GM19395 (cell line): ENCODE measurements around the gene LMBRD1.
"Not testable (repeated sequence)": the region's sequence is repeated elsewhere in the genome, so short reads cannot be mapped to it uniquely, and the experiment has no call there.

ENCODE experiments used
- ATAC-seq: cut with Tn5 transposase; IDR thresholded peaks from one replicate; pipeline ENCODE4 v1.9.1; 2021; ENCODE audit warnings: mild to moderate bottlenecking, moderate library complexity; ENCODE audit not compliant: unreplicated experiment

LMBRD1 gene

DNA sequence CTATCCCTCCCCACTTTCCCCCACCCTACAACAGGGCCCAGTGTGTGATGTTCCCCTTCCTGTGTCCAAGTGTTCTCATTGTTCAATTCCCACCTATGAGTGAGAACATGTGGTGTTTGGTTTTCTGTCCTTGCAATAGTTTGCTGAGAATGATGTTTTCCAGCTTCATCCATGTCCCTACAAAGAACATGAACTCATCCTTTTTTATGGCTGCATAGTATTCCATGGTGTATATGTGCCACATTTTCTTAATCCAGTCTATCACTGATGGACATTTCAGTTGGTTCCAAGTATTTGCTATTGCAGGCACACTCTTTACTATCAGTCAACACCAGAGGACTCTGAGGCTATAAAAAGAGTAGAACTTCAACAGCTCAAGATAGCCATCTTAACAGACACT, 2.0 kb upstream of the LMBRD1 start:
- ATAC-seq, result not testable (repeated sequence)

DNA sequence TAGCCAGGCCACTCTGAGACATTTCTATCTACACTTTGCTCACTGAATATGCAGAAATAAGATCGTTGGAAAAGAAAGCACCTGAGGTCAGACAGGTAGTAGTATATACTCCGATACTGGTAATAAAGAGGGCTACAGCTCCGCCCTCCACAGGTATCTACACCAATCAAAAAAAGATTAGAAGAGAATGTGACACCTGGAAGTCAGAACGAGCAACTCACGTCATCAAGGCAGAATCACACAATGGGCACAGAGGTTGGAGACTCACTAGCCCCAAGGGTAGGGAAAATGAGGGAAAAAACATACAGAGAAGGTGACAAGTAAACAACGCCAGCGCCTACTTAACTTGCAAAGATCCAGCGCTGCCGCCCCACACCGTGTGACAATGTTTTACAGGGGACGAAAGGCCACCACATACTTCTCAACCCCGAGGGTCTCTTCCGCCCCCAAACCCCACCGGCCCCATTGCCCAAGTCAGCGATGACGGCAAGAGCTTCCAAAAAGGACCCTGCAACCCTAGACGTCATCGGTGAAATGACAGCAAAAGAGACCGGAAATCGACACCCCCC, 653 bp downstream of the LMBRD1 start:
- peak; percentile 41 for ATAC-seq

DNA sequence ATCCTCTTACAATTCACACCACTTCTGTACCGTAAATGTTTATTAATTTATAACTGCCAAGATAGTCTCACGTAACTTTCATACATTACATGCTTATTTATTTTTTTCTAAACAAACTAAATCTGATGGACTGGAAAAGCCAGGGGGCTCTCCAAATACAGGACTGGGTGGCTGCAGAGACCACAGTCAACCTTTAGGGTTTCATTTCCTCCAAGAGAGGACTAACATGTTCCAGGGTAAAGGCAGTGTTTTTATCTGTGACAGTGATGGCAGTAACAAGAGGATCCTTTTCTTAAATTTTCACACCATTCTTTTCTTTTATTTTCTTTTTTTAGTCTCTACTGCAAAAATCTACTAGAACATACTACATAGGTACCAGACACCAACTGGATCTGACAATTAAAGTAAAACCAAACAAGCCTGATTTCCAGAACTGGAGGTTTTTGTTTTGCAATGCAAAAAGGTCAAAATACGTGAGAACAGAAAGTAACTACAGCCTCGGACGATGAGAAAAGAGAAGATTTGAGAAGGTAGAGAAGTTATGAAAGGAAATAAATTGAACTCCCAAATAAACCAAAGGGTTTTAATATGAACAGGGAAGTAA, 1.2 kb downstream of the LMBRD1 start:
- peak; percentile 45 for ATAC-seq

DNA sequence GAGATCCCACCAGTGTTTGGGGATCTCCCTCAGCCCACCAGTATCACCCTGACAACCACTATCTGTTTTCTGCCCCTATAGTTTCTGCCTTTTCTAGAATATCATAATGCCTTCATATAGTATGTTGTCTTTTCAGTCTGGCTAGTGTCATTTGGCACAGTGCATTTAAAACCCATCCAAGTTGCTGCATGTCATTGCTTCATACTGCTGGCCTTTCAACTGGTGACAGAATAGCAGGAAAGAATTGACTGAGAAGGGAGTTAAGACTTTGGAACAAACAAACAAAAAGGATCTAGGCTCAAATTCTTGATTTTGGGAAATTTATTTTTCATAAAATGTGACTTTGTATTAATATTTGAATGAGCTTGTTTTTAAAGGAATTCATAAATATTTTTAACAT, 4.5 kb downstream of the LMBRD1 start:
- no peak for ATAC-seq

DNA sequence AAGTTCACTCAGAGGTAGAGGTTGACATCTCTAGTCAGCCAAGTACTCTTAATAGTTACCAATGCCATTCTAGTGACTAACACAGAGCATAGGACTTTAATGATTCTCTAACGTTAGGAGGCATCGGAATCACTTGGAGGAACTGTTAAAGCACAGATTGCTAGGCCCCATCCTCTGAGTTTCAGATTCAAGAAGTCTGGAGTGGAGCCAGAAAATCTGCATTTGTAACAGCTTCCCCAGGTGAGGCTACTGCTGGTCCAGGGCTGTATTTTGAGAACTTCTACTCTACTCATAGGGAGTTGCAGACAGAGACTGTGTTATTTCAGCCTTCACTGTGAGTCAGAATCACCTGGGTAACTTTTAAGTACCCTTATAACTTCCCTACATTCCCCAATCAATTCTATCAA, 5.7 kb downstream of the LMBRD1 start:
- peak; percentile 52 for ATAC-seq

DNA sequence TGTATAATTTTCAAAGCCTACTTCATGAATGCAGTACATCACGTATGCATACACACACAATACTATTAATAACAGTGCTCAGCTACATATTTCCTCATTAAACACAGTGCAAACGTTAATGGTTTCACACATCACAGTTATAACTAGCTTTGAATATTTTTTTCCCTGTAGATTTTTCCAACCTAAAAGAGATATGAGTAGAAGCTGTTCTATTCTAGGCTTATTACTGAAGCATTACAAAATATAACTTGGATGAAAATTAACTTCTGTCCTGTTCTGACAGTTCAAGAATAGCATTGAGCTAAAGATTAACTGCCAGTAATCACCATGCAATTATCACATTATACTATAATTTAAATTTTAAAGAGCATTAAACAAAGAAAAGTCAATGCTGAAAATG, 6.2 kb downstream of the LMBRD1 start:
- ATAC-seq, result peak; percentile 18

DNA sequence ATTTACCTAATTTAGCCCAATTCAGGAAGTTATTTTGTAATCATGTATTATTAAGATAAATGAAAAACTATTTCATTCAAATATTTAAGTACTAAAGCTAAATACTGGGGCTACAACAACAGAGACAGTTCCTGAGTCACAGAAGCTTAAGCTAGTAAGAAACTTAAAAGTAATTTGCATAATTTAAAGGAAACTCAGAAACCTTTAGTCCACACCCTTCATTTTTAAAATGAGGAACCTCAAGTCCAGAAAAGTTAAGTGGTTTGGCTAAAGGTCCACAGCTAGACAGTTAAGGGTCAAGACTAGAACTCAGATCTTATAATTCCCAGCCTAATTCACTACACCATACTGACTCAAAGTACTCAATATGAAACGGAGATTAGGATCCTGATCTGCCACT, 7.2 kb downstream of the LMBRD1 start:
- peak; percentile 41 for ATAC-seq

DNA sequence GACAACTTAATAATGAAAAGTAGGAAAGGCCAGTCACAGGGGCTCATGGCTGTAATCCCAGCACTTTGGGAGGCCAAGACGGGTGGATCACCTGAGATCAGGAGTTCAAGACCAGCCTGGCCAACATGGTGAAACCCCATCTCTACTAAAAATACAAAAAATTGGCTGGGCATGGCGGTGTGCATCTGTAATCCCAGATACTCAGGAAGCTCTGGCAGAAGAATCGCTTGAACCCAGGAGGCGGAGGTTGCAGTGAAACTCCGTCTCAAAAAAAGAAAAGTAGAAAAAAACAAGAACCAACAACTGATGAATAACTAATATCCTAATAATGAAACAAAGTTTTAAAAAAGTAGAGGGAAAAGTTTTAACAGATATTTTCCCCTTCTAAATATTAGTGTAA, 9.4 kb downstream of the LMBRD1 start:
- not testable (repeated sequence) for ATAC-seq

DNA sequence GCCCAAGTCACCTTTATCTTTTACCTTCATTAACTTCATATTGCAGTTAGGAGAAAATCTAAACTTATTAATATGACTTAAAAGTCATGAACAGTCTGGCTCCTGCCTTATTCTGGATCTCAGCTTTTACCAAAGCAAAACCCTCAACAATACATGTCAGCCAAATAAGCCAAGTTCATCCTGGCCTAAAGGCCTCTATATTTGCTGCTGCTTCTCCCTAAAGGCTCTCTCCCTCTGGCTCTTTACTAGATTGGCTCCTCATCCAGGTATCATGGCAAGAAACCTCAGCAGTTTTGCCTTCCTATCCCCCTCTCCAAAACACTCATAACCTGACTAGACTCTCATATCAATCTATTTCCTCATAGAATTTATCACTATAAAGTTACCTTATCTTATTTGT, 11.1 kb downstream of the LMBRD1 start:
- ATAC-seq, result no peak

DNA sequence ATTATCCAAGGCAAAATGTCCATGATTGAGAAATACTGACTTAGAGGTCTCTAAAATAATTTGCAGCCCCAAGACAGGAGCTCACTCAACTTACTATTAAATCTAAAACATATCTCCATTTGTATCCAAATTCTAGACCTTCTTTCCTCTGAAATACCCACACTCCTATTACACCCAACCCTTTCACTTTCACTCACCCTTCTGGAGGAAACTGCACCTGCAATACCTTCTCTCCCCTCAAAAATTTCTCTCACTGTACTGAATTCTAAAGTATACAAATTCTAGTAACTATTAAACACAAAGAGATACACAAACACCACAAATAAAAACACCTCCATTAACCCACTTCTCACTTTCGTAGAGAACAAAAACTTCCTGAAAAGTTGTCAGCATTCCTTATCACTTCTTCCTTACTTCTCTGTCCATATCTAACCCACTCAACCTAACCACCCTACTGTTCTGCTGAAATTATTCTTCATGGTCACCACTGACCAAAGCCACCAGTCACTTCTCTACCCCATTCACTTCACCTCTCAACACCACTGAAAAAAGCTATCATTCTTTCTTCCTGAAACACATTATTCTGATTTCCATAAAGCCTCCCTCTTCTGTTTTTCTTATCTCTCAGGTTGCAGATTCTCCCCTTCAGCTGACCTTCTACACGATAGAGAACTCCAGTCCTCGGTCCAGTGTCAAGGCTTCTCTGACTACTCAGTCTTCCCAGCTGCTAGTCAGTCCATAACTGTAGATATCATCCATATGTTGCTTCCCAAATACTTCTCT, 12.0 kb downstream of the LMBRD1 start:
- ATAC-seq, result peak; percentile 81

DNA sequence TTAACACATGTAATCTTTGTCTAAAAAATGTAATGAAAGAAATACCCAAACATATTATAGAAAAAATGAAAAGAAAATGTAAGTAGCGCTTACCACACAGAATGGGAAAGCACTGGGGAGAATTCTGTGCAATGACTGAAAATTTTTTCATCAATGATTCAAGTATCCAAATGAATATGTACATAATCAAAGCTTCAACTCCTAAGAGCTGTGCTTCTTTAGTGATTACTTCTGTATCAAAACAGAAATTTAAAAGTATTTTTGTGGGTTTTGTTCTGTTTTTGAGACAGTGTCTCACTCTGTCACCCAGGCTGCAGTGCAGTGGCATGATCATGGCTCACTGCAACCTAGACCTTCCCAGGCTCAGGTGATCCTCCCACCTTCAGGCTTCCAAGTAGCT, 13.7 kb downstream of the LMBRD1 start:
- ATAC-seq, result no peak

DNA sequence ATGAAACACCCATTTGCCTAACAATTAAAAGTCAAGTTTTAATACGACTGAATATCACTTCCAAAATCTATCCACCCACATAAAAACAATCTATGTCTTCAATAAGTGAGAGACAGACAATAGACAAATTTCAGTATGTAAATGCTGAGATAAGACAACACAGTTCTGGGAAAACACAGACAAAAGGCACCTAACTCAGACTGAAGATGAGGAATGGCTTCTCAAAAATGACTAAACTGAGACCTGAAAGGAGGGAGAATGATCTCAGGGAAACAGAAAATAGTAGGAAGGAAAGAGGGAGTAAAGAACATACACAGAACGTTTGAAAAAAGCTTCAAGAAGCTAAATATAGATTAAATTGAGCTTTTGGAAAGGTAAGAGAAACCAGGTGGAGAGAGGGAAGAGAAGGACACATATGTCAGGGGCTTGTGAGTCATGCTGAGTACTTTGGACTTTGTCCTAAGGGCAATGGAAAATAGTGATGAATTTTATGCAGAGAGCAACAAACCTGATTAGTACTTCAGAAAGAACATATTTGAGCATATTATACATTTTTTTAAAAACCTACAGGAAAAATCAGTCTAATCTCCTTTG, 16.1 kb downstream of the LMBRD1 start:
- no peak for ATAC-seq

DNA sequence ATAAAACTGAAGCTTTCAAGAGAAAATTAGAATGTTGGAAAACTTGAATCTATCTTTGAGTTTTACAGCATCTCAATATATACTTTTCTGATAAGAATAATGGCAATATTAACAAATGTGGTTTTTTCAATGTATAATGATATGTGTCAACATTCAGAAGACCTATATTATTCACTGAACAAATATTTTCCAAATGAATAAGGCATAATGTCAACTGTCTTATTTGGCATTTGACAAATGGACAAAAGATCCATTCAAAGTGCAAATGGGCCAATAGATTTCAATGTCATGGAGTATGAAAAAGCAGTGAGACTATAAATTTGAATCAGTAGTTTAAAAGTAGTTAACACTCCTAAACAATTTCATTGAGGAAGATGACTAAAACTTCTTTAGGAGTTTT, 20.9 kb downstream of the LMBRD1 start:
- no peak for ATAC-seq

DNA sequence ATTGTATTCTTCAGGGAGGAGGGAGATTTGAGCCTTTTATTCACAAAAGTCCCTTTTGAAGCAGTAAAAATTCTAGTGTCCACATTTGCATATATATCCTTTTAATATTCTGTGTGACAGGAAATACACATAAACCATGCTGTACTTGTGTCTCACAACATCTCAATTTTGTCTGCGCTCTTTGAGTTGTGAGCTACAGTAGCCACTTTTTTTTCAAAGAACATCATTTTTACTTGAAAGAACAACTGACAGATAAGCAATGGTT, 21.3 kb downstream of the LMBRD1 start:
- no peak for ATAC-seq

DNA sequence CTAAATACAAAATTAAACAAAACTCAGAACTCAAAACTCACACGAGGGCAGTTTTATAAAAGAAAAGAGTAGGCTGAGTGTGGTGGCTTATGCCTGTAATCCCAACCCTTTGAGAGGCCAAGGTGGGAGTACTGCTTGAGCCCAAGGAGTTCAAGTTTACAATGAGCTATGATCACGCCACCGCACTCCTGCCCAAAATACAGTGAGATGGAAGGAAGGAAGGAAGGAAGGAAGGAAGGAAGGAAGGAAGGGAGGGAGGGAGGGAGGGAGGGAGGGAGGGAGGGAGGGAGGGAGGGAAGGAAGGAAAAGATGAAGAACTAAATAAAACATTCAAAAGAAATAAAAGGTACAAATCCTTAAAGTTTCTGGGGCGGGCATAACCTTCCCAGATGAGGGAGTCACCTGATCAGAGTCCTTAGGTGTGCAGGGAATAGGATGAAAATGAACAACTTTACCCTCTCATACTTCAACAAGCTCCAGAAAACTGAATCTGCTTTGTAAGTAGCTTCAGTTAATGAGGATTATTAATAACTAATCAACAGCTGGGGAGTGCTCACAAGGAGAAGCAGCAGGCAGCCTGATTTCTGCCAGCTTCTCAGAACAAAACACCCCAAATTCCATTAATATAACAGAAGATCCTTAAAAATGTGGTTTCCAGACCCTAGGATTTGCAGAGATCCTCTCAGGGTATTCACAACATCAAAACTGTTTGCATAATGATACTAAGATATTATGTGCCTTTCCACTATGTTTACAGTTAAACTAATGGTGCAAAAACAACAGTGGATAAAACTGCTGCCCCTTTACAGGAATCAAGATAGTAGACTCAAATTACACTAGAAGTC, 21.8 kb downstream of the LMBRD1 start:
- no peak for ATAC-seq

DNA sequence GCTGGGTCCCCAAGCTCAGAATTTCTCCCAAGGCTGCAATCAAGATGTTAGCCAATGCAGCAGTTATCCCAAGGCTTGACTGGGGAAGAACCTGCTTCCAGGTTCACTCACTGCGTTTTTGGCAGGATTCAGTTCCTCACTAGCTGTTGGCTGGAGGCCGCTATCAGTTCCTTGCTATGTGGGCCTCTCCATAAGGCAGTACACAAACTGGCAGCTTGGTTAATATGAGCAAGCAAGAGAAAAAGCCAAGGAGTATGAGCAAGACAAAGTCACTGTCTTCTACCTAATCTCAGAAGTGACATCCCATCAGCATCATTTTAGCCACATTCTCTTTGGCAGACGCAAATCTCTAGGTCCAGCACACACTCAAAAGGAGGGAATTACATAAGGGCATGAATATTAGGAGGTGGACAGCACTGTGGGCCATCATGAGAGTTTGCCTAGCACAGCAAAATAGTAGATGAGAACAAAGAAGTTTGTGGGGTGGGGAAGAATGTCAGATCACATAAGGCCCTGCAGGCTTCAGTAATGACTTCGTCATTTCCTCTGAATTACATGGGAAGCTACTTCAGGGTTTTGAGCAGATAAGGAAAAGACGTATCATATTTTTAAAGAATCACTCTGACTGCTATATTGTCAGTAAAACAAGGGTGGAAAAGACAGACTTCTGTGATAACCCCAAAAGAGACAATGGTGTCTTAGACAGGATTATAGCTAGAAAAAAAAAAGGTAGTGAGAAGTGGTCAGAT, 25.5 kb downstream of the LMBRD1 start:
- ATAC-seq, result no peak

DNA sequence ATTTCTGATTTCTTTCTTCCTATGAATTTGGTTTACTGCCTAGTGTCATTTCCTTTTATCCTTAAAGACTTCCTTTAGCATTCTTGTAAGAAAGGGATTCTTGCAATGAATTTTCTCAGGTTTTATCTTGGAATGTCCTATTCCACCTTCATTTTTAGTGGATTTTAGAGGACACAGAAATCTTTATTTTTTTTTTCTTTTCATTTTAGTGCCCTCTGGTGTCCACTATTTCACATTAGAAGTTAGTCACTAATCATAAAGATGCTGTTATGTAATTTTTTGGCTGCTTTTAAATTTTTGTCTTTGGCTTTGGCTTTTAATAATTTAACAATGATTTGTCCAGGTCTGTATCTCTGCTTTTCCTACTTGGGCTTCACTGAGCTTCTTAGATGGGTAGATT, 28.1 kb downstream of the LMBRD1 start:
- ATAC-seq, result no peak

DNA sequence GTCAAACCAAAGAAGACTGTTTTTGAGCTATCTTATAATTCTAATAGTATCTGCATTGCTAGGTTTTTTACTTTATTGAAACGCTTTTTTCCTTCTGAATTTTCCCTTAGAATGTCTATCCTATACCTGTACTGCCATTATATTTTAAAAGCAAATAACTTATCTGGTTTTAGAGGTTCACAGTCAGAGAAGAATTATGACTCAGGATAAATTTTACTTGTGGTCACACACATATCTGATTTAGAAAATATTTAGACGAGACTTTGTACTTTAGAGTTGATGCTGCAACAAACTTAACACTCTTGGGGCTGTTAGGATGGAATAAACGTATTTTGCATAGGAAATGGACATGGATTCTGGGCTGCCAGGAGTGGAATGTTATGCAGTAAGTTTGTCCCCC, 33.0 kb downstream of the LMBRD1 start:
- ATAC-seq, result no peak

DNA sequence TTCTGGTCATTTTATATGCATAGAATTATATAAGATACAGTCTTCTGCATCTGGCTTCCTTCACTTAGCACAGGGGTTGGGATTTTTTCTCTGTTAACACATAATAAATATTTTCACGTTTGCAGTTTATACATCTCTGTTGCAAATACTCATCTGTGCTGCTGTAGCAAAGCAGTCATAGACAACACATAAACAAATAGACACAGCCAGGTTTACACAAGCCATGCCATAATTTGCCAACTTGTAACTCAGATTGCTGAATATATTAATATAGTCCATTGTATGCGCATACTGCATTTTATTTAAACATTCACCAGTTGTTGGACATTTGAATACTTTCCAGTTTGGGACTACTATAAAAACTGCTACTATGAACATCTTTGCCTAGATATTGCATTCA, 35.0 kb downstream of the LMBRD1 start:
- no peak for ATAC-seq

DNA sequence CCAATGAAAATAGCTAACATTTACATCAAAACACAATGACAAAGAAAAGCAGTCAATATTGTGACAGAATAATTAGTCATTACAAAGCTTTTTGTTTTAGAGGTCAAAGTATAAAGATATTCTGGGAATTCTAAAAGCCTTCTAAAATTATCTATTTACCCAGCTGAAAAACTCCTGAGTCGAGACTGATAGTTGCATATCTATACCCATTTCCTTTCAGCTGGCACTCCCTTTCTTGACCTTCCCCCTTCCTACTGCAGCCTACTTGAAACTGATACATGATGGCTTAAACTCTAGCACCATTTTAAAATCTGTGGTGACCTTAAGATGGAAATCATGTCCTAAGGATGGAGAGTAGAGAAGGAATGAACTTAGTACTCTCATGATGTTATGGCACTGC, 38.6 kb downstream of the LMBRD1 start:
- ATAC-seq, result no peak

DNA sequence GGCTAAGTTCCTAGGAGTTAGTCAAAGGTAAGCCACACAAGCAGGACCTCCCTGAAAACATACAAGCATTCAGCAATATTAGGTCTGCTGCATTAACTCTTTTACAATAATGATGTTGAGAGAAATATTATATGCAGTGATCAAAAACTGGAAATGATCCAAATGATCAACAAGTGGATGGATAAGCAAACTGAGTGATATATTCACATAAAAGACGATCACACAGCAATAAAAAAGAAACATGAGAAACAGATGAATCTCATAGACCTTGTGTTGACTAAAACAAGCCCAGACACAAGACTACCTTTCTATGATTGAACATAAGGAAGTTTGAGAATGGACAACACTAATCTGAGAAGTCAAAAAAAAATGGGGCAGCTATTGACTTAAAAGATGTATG, 39.9 kb downstream of the LMBRD1 start:
- ATAC-seq, result no peak
